Measurements from ENCODE around the gene LHPP.

DNA sequence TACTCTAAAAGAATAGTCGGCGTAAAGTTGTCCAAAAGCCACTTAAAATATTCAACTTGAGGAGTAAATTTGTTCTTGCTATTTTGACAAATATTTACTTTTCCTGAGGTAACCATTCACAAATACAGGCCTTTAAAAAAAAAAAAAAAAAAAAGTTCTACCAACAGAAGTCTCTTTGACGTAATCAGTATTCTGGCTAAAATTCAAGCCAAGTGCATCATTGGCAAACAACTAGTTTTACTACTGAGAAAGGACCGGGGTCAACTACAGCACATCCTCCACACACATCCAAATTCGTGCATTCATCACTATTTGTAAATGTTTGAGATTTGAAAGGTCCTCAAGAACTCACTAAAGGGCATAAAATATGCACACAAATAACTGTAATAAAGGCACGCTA lies 44.9 kb upstream of the LHPP start:
- TF ChIP-seq POLR2AphosphoS5 (IDR thresholded peaks at IDR 0.05; ENCODE audit: low read depth, low read length): no peak
- TF ChIP-seq POLR2A (IDR thresholded peaks at IDR 0.05; ENCODE audit: low read depth, low read length): no peak
- TF ChIP-seq TAF1 (IDR thresholded peaks at IDR 0.05; ENCODE audit: low read depth, low read length): no peak
- no peak for TF ChIP-seq SPI1 (IDR thresholded peaks at IDR 0.05; ENCODE audit: low read depth, low read length)
